K562 (cell line): ENCODE data around the gene PLAC1. TPM values are rescaled to one million over a fixed set of nuclear protein-coding genes. Genes with fewer than 3 reads are reported as not detected.
A peak's percentile ranks its signal among the peaks of the same experiment; 100 is the strongest.

Experiments
- ATAC-seq: fragments of 200-7000 bp; cut with Tn5 transposase; 3 replicates; pipeline ENCODE4 v1.9.1; 2020; ENCODE audit warnings: moderate library complexity
- BruUV-seq: library from RNA; stranded (reverse); fragments of 400-500 nt; replicated peaks from 2 replicates; lab custom pipeline; 2021; lab: Mats Ljungman, UMichigan
- CTCF ChIA-PET: fragments of 300-600 bp; formaldehyde crosslinking; extraction: SDS; loops from one replicate; lab custom pipeline; 2021; ENCODE audit warnings: low intra/inter-chr PET ratio; lab: Yijun Ruan, JAX
- POLR2A ChIA-PET: fragments of 300-600, 350-650 bp; sonication (Branson Sonifier 250); formaldehyde crosslinking; extraction: SDS; loops from one replicate; lab custom pipeline; 2021; ENCODE audit warnings: antibody characterized with exemption, inconsistent platforms; lab: Yijun Ruan, JAX
- DNase-seq, 4 experiments: peaks; one replicate each; pipeline versions ENCODE4 v3.0.0 to v3.0.0-alpha.2; 2011 to 2018; ENCODE audit warnings: low spot score in 3 of 4, mixed read lengths in 3 of 4; ENCODE audit errors: extremely low read depth in 1 of 4
- FAIRE-seq: peaks from 2 replicates; lab custom pipeline; 2011; peaks lifted over from hg19 to GRCh38; lab: Jason Lieb, UNC
- H2AFZ ChIP-seq: 2 replicates; pipeline ENCODE4 v1.6.0; 2011; ENCODE audit warnings: low read depth, low read length, control low read depth, inconsistent platforms
- H3K27ac ChIP-seq: fragments of 200-600 bp; 3 replicates; pipeline ENCODE4 v1.8.0; 2011; ENCODE audit warnings: low read depth, mild to moderate bottlenecking, control low read depth, inconsistent platforms, low read length, moderate library complexity, mixed read lengths; ENCODE audit errors: extremely low read depth
- H3K27me3 ChIP-seq, 2 experiments: fragments of 300-600 bp in 1 of 2; 2 replicates in 1 of 2; 3 replicates in 1 of 2; pipeline versions ENCODE4 v1.6.0 to v1.8.0; 2011; ENCODE audit warnings: inconsistent platforms in 2 of 2, low read length in 2 of 2, mild to moderate bottlenecking in 1 of 2, mixed read lengths in 1 of 2, moderate library complexity in 1 of 2; ENCODE audit not compliant: control insufficient read depth in 2 of 2, insufficient read depth in 2 of 2
- H3K36me3 ChIP-seq: fragments of 300-600 bp; 3 replicates; pipeline ENCODE4 v1.8.0; 2011; ENCODE audit warnings: mild to moderate bottlenecking, low read length, inconsistent platforms; ENCODE audit not compliant: control insufficient read depth, insufficient read depth
- H3K4me1 ChIP-seq, 2 experiments: fragments of 200-600 bp in 1 of 2; replicated peaks in 1 of 2; 2 replicates in 1 of 2; 3 replicates in 1 of 2; pipeline versions ENCODE4 v1.5.1 to v1.8.0; 2011; ENCODE audit warnings: inconsistent platforms in 2 of 2, low read length in 2 of 2, mild to moderate bottlenecking in 1 of 2, mixed read lengths in 1 of 2, moderate library complexity in 1 of 2; ENCODE audit not compliant: control insufficient read depth in 2 of 2, insufficient read depth in 2 of 2
- H3K4me2 ChIP-seq: 2 replicates; pipeline ENCODE4 v1.6.1; 2011; ENCODE audit warnings: low read length, control low read depth, inconsistent platforms, mixed read lengths; ENCODE audit not compliant: insufficient read depth
- H3K4me3 ChIP-seq: fragments of 200-600 bp; sonication (generic), shearing (Covaris generic); 2 replicates; pipeline ENCODE4 v1.5.1; 2016; ENCODE audit warnings: control low read depth, inconsistent platforms
- H3K79me2 ChIP-seq: fragments of 200-600 bp; 3 replicates; pipeline ENCODE4 v1.8.0; 2011; ENCODE audit warnings: low read length, inconsistent platforms; ENCODE audit not compliant: control insufficient read depth, insufficient read depth
- H3K9ac ChIP-seq, 2 experiments: 2 replicates each; pipeline versions ENCODE4 v1.6.0 to v1.6.1; 2011; ENCODE audit warnings: low read depth in 2 of 2, low read length in 2 of 2, control low read depth in 1 of 2, inconsistent platforms in 1 of 2, mild to moderate bottlenecking in 1 of 2, mixed read lengths in 1 of 2; ENCODE audit not compliant: insufficient read depth in 1 of 2
- H3K9me1 ChIP-seq: one replicate; pipeline ENCODE4 v1.6.0; 2011; ENCODE audit warnings: inconsistent platforms, mild to moderate bottlenecking, low read length, moderate library complexity; ENCODE audit not compliant: control insufficient read depth, insufficient read depth
- H3K9me3 ChIP-seq: replicated peaks from 2 replicates; pipeline ENCODE4 v1.5.1; 2011; ENCODE audit warnings: low read depth, low read length, inconsistent platforms; ENCODE audit not compliant: control insufficient read depth, insufficient read depth
- H4K20me1 ChIP-seq: replicated peaks from 2 replicates; pipeline ENCODE4 v1.6.1; 2011; ENCODE audit warnings: low read length, inconsistent platforms, mixed read lengths; ENCODE audit not compliant: control insufficient read depth, insufficient read depth
- NFIC ChIP-seq: fragments of 450-650 bp; IDR thresholded peaks from 2 replicates; pipeline ENCODE4 v1.6.1; 2017; ENCODE audit warnings: mild to moderate bottlenecking, inconsistent platforms
- NR4A1 ChIP-seq, 2 experiments: fragments of 250-450 bp in 1 of 2; fragments of 450-650 bp in 1 of 2; sonication (Bioruptor Pico) in 1 of 2; IDR thresholded peaks; 2 replicates each; pipeline versions ENCODE4 v1.4.0 to v1.6.1; 2016 to 2020; ENCODE audit warnings: mild to moderate bottlenecking in 2 of 2, missing compliant biosample characterization in 1 of 2, missing genetic modification characterization in 1 of 2, moderate library complexity in 1 of 2
- RBM15 ChIP-seq: fragments of 200-400 bp; formaldehyde crosslinking; IDR thresholded peaks from 2 replicates; pipeline ENCODE4 v1.6.1; 2018; ENCODE audit warnings: mild to moderate bottlenecking, low read length, moderate library complexity; ENCODE audit not compliant: insufficient read depth
- TFAM ChIP-seq: fragments of 250-450 bp; sonication (Bioruptor Pico); conservative IDR thresholded peaks from 2 replicates; pipeline ENCODE4 v1.5.0; 2021; ENCODE audit warnings: mild to moderate bottlenecking, moderate library complexity
- WGBS: fragments of 100-300 bp; shearing (Covaris generic); methylation state at CpG from one replicate; pipeline ENCODE4 v1.1.6; 2016; ENCODE audit warnings: low coverage, mixed read lengths; ENCODE audit not compliant: insufficient coverage; ENCODE audit errors: missing lambda C conversion rate; 5-methylcytosine and 5-hydroxymethylcytosine counted together
- in situ Hi-C: fragments of 300-500 bp; cut with MboI; formaldehyde crosslinking; loops from 4 replicates; pipeline ENCODE4 v1.15.0; 2018; ENCODE audit warnings: inconsistent platforms, mixed read lengths
- intact Hi-C: fragments of 100-400 bp; cut with micrococcal nuclease; formaldehyde crosslinking; loops from 2 replicates; pipeline ENCODE4 v1.14.2; 2022
- polyA plus RNA-seq, 8 experiments: library from polyadenylated mRNA; depleted of rRNA in 4 of 8; stranded (reverse) in 5 of 8; unstranded in 3 of 8; fragments of >200 nt; fragmentation: Nextera tagmentation in 2 of 8; fragmentation: Illumina TruSeq in 1 of 8; extraction: Ambion mirVana in 2 of 8; extraction: Trizol in 1 of 8; gene quantifications; 2 replicates each; pipeline versions ENCODE4 v1.2.1 to v1.2.3, GENCODE V29; 2011 to 2014; ENCODE audit warnings: inconsistent platforms in 1 of 8, missing spikeins in 1 of 8
- total RNA-seq, 7 experiments: library from RNA; depleted of rRNA in 6 of 7; stranded (reverse); fragments of >200 nt in 6 of 7; fragmentation: Illumina TruSeq in 2 of 7; extraction: Trizol in 2 of 7; gene quantifications; 2 replicates each; pipeline versions ENCODE4 v1.2.1 to v1.2.3, GENCODE V29; 2011 to 2021; ENCODE audit warnings: low replicate concordance in 1 of 7
- TF ChIP-seq, protein P1 (sequence below): fragments of 200-800 bp; sonication (Bioruptor generic); IDR thresholded peaks from 2 replicates; pipeline ENCODE4 v1.6.1; 2017; ENCODE audit warnings: missing genetic modification characterization, missing compliant biosample characterization

Gene PLAC1
- total and polyA plus RNA-seq, 9 of the 15 experiments (the other 6 are each of a cell fraction or from before 2014, with no cell fraction given): 0.82 to 9.1 (median 1.7) TPM

DNA sequence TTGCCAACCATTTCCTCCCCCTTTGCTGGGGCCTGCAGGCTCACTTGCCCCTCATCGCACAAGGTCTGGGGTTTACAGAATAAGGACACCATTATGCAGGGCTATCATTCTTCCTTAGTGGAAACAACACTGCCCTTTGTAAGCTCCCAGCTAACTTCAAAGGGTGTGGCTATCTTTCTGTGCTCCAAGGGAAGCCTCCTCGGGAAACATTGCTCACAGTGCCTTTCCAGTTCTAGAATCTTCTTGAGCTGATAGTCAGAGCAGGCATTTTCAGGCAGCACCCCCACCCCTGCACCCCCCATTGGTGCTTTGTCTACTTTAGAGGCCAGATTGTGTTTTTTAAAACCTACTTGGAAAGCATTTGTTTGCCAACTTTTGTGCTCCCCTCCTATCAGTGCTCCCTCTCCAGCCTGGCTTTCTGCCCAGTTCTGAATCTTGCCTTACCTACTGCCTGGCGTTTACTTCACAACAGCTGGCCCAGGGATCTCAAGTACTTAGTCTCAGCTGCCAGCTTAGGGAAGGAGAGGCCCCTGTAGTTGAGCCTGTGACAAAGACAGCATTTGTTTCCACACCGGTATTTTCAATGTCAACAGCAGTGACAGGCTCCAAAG is 53.5 kb downstream of the PLAC1 start:
- ATAC-seq (peak; percentile 50), FAIRE-seq (no peak), DNase-seq (no peak)
- Histone ChIP-seq H3K36me3 (no peaks in the 10 kb centered on the region), H2AFZ (peak overlapping the region; percentile 39; the same call in 1 of the 2 replicates), H3K27ac (no peak overlapping the region), H3K4me2 (no peak overlapping the region), H3K4me1 (peaks cover 0 to 13% of the 10 kb centered on the region in 2 experiments; a peak in 3 of 5 replicates), H3K4me3 (no peak overlapping the region), H4K20me1 (no peaks in the 10 kb centered on the region), H3K9me3 (no peaks in the 10 kb centered on the region), H3K9me1 (no peaks in the 10 kb centered on the region), H3K79me2 (no peaks in the 10 kb centered on the region), H3K9ac (no peak overlapping the region), H3K27me3 (no peaks in the 10 kb centered on the region)
- in situ Hi-C loops (no loop called here), intact Hi-C loops (no loop called here)
- ChIA-PET CTCF (no interaction called here), POLR2A (interaction anchor here (0.6 kb wide), 1 partner anchor 75 kb away, joined by 4 read pairs; no protein-coding TSS in a partner anchor)
- TF ChIP-seq, protein P1, sequence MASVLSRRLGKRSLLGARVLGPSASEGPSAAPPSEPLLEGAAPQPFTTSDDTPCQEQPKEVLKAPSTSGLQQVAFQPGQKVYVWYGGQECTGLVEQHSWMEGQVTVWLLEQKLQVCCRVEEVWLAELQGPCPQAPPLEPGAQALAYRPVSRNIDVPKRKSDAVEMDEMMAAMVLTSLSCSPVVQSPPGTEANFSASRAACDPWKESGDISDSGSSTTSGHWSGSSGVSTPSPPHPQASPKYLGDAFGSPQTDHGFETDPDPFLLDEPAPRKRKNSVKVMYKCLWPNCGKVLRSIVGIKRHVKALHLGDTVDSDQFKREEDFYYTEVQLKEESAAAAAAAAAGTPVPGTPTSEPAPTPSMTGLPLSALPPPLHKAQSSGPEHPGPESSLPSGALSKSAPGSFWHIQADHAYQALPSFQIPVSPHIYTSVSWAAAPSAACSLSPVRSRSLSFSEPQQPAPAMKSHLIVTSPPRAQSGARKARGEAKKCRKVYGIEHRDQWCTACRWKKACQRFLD (CRISPR knock-in tag): peak; percentile 64; the same call in 1 of the 2 replicates
- no peak for TF ChIP-seq TFAM
- TF ChIP-seq NR4A1 (CRISPR knock-in tag; IDR thresholded peaks at IDR 0.05): no peak
- peak; percentile 66 for TF ChIP-seq NR4A1 (tag; IDR thresholded peaks at IDR 0.05)
- 0 out of 2 replicates have a peak, but pooled peaks have one; percentile 21 for TF ChIP-seq NFIC
- no peak for TF ChIP-seq RBM15
- no TSS peak for BruUV-seq
- WGBS: 16% methylated on average over 4 of the region's 4 CpGs
